ENCODE results near the gene PTPRN2.

The PTPRN2 gene

GRCh38 chr7:157809154-157809862, 778.3 kb downstream of the PTPRN2 start:
- no peak overlapping the region for H3K27ac ChIP-seq
- TF ChIP-seq, protein P1, sequence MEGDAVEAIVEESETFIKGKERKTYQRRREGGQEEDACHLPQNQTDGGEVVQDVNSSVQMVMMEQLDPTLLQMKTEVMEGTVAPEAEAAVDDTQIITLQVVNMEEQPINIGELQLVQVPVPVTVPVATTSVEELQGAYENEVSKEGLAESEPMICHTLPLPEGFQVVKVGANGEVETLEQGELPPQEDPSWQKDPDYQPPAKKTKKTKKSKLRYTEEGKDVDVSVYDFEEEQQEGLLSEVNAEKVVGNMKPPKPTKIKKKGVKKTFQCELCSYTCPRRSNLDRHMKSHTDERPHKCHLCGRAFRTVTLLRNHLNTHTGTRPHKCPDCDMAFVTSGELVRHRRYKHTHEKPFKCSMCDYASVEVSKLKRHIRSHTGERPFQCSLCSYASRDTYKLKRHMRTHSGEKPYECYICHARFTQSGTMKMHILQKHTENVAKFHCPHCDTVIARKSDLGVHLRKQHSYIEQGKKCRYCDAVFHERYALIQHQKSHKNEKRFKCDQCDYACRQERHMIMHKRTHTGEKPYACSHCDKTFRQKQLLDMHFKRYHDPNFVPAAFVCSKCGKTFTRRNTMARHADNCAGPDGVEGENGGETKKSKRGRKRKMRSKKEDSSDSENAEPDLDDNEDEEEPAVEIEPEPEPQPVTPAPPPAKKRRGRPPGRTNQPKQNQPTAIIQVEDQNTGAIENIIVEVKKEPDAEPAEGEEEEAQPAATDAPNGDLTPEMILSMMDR (IDR thresholded peaks at IDR 0.05) = no peak
- no peak for TF ChIP-seq ZFX (IDR thresholded peaks at IDR 0.05; ENCODE audit: borderline replicate concordance)

GRCh38 chr7:157808042-157808441, 779.6 kb downstream of the PTPRN2 start:
- TF ChIP-seq, protein P1 (IDR thresholded peaks at IDR 0.05) = no peak
- TF ChIP-seq ZFX (IDR thresholded peaks at IDR 0.05; ENCODE audit: borderline replicate concordance) = no peak
- H3K27ac ChIP-seq = no peak overlapping the region

GRCh38 chr7:157807510-157807909, 780.1 kb downstream of the PTPRN2 start:
- TF ChIP-seq ZFX (IDR thresholded peaks at IDR 0.05; ENCODE audit: borderline replicate concordance) = no peak
- TF ChIP-seq, protein P1 (IDR thresholded peaks at IDR 0.05) = no peak
- H3K27ac ChIP-seq = no peak overlapping the region

- no peak overlapping the region for H3K27ac ChIP-seq
- TF ChIP-seq, protein P1 (IDR thresholded peaks at IDR 0.05) = no peak
- no peak for TF ChIP-seq ZFX (IDR thresholded peaks at IDR 0.05; ENCODE audit: borderline replicate concordance)
Measured at GRCh38 chr7:157806711-157807110, 780.9 kb downstream of the PTPRN2 start.

GRCh38 chr7:157805713-157806112, 781.9 kb downstream of the PTPRN2 start:
- H3K27ac ChIP-seq = no peak overlapping the region
- no peak for TF ChIP-seq ZFX (IDR thresholded peaks at IDR 0.05; ENCODE audit: borderline replicate concordance)
- TF ChIP-seq, protein P1 (IDR thresholded peaks at IDR 0.05) = no peak

GRCh38 chr7:157803906-157804305, 783.7 kb downstream of the PTPRN2 start:
- no peak overlapping the region for H3K27ac ChIP-seq
- TF ChIP-seq ZFX (IDR thresholded peaks at IDR 0.05; ENCODE audit: borderline replicate concordance) = no peak
- TF ChIP-seq, protein P1 (IDR thresholded peaks at IDR 0.05) = no peak

DNA sequence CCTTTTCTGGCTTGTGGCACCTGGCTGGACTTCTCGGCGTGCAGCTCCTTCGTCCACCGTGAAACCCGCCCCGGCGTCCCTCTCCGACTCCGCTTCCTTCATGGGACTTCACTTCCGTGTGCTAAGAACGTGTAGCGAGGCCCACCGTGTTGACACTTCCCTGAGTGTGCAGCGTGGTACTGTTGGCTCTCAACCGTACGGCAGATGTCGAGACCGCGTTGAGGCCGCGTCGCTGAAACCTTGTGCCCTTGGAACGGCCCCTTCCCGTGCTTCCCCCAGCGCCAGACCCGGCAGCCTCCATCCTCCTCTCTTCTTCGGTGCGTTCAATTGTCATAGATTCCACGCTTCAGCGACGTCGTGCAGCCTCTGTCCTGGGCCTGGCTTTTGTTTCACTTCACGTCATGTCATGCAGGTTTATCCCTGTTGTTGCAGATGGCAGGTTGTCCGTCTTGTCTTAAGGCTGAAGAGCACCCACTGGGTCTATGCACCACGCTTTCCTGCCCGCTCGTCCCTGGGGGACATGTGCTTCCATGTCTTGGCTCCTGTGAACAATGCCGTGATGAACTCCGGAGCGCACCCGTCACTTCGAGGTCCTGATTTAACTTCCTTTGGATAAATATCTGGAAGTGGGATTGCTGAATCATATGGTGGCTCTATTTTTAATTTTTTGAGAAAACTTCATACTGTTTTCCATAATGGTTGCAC, 785.5 kb downstream of the PTPRN2 start:
- H3K27ac ChIP-seq = no peak overlapping the region
- TF ChIP-seq, protein P1 (IDR thresholded peaks at IDR 0.05) = no peak
- no peak for TF ChIP-seq ZFX (IDR thresholded peaks at IDR 0.05; ENCODE audit: borderline replicate concordance)
